ENCODE data around the gene USP30.
A peak's percentile ranks its signal among the peaks of the same experiment; 100 is the strongest.
"Not testable (repeated sequence)": the region's sequence is repeated elsewhere in the genome, so short reads cannot be mapped to it uniquely, and the experiment has no call there.

Gene USP30

DNA sequence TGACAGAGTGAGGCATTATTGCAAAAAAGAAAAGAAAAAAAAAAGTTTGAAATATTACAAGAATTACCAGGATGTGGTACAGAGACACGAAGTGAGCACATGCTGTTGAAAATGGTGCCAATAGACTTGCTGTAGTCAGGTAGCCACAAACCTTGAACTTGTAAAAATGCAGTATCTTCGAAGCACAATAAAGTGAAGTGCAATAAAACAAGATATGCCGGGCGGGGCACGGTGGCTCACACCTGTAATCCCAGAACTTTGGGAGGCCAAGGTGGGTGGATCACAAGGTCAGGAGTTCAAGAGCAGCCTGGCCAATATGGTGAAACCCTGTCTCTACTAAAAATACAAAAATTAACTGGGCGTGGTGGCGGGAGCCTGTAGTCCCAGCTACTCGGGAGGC is 2.6 kb upstream of the USP30 start:
- not testable (repeated sequence) for DNase-seq (ENCODE audit: low read depth in 4 of 4, low spot score in 1 of 4)

DNA sequence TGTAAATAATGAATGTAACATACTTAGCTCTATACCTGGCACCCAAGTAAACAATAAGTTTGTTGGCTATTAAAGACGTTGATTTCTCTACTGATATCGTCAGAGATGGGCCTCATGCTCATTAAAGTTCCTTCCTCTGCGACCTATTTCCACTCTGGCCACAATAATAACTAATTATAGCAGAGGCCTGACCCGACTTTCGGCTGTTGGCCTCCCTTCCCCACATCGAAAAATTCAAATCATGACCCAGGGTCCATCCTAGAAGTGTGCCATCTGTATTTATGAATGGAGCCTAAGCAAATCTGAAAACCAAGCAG is 321 bp upstream of the USP30 start:
- DNase-seq (ENCODE audit: low read depth in 4 of 4, low spot score in 1 of 4) = no peak

DNA sequence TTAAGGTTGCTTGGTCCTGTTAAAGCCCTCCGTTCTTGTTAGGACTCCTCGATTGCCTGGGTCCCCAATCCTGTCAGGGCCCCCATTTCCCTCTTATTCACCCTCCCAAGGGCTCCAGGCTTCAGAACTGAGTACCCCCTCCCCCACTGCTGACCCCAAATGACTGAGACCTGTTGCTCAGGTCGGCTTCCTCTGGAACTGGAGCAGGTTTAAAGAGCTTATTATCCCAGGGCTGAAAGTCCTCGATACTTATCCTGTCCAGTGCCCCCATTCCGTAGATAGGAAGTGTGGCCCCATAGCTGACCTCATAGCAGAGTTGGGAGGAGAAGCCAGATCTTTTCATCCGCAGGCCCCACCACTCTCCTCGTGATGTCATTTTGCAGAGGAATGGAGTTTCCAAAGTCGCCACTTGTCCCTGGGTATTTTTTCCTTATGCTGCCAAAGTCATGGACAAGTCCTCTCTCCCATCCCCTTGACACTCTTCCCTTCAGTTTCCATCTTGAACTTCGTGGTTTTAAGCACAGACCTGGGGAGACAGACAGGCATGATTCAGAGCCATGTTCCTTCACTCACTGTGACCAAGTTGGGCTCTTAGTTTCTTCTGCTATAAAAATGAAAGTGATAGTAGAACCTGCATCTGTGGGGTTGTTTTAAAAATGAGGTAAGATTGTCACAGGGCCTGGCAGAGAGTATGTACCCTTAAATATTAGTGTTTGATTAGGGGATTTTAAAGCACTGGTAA is 1.2 kb downstream of the USP30 start:
- DNase-seq (ENCODE audit: low read depth in 4 of 4, low spot score in 1 of 4) = peak in 1 of 4 experiments; percentile 20

DNA sequence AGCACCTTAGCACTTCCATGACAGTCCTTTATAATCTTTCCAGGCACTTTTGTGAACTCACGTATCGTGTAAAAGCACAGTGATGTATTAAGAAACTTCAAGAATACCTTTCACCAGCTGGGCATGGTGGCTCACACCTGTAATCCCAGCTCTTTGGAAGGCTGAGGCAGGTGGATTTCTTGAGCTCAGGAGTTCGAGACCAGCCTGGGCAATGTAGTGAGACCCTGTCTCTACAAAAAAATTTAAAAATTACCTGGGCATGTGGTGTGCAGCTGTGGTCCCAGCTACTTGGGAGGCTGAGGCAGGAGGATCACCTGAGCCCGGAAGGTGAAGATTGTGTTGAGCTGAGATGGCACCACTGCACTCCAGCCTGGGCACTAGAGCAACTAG is 1.7 kb downstream of the USP30 start:
- DNase-seq (ENCODE audit: low read depth in 4 of 4, low spot score in 1 of 4) = not testable (repeated sequence)

DNA sequence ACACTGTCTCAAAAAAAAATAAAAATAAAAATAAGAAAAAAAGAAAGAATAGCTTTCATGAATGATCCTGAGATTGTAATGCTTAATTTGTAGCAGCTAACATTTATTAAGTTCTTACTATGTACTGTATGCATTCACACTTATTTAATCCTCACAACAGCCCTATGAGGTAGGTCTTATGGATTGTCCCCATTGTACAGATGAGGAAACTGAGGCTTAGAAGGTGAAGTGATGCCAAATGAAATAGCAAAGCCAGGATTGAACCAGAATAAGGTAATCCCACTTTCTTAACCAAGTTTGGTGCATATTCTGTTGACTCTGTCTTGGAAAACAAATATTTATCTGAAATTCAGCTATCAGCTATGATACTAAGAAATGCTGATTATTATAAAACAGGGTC is 2.1 kb downstream of the USP30 start:
- no peak for DNase-seq (ENCODE audit: low read depth in 4 of 4, low spot score in 1 of 4)

DNA sequence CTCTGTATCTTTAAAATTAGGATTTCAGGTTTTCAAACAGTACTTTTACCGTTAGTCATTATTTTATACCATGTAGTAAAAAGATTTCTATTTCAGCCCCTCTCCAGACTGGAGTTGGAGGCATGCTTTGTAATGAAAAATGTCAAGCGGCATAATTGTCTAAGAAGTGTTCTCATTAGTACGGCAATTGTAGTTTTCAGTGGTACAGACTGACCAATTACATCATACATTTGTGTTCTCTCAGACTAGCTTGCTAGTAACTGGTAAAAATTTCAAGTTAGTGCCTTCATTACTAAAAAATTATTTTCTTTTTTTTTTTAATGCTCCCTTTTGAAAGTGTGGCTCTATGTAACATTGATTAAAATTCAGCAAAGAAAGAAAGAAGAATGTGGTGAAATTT is 4.5 kb downstream of the USP30 start:
- no peak for DNase-seq (ENCODE audit: low read depth in 4 of 4, low spot score in 1 of 4)

DNA sequence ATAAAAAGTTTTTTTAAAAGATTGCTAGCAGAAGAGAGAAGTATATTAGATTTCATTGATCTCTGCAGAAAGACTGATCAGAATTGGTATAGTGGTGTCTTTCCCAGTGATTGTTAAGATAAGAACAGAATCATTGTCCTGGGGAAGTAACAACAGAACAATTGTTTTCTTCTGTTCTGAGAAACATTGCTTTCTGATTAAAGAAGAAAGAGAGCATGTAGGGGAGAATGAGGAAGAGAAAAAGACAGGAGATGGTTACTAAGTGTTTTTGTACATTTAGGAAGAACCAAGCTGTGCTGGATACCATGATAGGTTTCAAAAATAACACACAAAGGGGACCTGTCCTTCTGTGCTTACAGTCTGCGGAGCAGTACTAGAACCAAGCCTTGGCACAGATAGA is 5.0 kb downstream of the USP30 start:
- DNase-seq (ENCODE audit: low read depth in 4 of 4, low spot score in 1 of 4) = no peak

DNA sequence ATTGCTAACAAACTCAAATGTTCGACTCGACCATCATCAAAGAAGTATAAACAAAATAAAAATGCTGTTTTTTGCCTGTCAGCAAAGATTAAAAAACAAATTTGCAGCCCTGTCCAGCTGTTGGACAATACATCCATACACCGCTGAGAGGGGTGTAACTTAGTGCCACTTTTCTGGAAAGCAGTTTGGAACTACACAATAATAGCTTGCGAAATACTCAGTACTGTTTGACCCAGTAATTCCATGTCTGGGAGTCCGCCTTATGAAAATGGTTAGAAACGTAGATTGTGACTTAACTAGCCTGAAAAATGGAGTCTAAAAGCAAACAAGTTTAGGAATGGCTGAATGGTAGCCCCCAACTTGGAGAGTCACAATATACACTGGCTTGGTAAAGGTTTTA is 6.4 kb downstream of the USP30 start:
- DNase-seq (ENCODE audit: low read depth in 4 of 4, low spot score in 1 of 4) = no peak

DNA sequence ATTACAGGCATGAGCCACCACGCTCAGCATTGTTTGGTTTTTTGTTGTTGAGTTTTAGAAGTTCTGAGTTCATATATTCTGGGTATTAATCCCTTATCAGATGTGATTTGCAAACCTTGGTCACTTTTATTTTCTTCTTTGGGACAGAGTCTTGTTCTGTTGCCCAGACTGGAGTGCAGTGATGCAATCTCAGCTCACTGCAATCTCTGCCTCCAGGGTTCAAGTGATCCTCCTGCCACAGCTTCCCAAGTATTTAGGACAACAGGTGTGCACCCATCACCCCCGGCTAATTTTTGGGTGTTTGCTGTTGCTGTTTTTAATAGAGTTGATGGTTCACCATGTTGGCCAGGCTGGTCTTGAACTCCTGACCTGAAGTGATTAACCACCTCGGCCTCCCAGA is 11.8 kb downstream of the USP30 start:
- DNase-seq (ENCODE audit: low read depth in 4 of 4, low spot score in 1 of 4) = no peak

DNA sequence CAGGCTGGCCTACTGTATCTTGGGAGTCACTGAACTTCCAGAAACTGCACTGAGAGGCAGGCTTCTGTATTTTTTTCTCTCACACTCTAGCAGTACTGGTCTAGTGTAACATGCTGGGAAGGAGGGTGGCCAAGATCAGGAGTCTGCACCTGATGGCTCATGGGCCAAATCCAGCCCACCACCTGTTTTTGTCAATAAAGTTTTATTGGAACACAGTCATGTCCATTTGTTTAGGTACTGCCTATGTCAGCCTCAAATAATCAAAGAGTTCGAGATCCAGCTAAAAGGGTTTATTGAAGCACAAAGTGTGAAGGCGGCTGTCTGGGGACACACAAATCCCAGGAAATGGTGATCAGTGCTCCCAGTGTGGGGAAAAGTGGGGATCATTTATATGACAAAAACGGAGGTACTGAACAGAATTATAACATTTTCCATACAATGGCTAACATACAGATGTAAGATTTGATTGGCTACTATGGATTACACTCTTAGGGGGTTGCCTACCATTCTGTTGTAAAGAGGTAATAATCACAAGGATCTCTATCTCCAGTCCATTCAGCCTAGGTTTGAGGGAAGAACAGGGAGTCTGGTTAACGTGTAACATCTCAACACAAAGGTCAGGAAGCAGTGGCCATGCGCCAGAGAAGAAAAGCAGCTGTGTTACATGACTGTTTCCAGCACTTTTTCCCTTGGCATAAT is 12.9 kb downstream of the USP30 start:
- no peak for DNase-seq (ENCODE audit: low read depth in 4 of 4, low spot score in 1 of 4)

DNA sequence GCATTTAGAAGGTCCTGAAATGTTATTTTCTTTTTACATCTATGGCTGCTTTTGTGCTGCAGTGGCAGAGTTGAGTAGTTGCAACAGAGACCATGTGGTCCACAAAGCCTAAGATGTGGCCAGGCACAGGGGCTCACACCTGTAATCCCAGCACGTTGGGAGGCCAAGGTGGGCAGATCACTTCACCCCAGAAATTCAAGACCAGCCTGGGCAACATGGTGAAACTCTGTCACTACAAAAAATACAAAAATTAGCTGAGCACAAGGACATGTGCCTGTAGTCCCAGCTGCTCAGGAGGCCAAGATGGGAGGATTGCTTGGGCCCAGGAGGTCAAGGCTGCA is 13.4 kb downstream of the USP30 start:
- DNase-seq (ENCODE audit: low read depth in 4 of 4, low spot score in 1 of 4) = no peak

DNA sequence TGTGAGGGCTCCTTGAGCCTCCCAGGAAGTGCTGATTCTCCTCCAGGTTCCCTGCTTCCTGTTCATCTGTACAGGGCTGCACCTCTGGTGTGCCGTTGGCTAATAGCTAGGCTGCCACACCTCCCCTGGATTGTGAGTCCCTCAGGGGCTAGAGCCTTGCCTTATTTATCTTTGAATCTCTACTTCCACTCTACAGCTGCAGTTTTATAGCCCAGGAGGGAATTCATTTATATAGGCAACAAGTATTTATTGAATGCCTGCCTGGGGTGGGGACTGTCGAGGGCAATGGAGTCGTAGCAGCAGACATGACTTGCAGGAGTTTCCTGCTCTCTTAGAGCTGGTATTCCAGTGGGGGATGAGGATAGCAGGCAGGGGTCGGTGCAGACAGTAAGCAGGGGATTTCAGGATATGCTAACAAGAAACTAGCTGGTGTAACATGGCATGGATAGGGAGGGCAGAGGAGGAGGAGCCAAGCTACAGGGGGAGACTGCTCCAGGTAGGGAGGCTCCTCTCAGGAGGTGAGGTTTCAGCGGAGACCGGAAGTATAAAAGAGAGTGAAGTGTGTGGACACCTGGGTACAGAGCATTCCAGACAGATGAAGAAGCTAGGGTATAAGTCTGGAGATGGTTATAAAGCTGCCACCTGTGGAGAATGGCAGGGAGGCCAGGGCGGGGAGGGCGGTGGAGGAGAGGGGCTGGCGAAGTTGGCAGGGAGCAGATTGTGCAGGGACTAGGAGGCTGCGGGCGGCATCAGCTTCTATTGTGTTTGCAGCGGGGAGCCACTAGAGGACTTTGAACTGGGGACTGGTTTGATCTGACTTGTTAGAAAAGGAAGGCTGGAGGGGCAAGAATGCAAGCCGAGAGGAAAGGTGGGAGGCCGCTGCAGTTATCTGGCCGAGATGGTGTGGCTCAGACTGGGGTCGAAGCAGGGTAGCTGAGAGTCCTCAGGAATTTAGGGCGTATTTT is 17.2 kb downstream of the USP30 start:
- no peak for DNase-seq (ENCODE audit: low read depth in 4 of 4, low spot score in 1 of 4)

DNA sequence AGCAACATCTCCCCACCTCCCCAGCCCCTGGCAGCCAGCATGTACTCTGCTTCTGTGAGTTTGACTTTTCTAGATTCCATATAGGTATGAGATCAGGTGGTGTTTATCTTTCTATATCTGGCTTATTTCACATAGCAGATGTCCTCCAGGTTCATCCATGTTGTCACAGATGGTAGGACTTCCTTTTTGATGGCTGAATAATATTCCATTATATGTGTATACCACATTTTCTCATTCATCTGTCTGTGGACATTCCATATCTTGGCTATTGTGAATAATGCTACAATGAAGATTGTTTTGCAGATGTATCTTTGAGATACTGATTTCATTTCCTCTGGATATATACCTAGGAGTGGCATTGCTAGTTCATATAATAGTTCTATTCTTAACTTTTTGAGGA is 22.5 kb downstream of the USP30 start:
- DNase-seq (ENCODE audit: low read depth in 4 of 4, low spot score in 1 of 4) = no peak

DNA sequence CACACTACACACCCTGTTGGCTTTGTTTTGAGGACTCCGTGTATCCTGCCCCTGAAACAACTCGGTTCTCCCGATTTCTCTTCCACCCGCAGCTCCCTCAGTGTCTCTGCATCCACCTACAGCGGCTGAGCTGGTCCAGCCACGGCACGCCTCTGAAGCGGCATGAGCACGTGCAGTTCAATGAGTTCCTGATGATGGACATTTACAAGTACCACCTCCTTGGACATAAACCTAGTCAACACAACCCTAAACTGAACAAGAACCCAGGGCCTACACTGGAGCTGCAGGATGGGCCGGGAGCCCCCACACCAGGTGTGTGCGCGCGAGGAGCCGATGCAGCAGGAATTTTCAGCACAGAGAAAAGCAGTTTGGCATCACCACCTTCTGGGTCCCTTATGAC is 30.4 kb downstream of the USP30 start:
- no peak for DNase-seq (ENCODE audit: low read depth in 4 of 4, low spot score in 1 of 4)

DNA sequence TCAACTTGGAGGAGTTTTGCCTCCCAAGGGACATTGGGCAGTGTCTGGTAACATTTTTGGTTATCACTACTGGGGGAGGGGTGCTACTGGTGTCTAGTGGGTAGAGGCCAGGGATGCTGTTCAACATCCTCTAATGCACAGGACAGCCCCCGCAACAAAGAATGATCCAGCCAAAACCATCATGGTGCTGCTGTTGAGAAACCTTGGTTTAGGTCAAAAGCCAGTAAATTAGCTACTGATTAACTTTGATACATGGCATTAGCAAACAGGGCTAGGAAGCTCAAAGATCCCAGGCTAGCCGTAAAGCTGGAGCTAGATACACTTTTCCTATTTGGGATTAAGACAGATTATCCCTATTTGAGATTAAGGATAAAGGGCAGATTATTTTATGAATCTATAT is 32.0 kb downstream of the USP30 start:
- DNase-seq (ENCODE audit: low read depth in 4 of 4, low spot score in 1 of 4) = no peak

DNA sequence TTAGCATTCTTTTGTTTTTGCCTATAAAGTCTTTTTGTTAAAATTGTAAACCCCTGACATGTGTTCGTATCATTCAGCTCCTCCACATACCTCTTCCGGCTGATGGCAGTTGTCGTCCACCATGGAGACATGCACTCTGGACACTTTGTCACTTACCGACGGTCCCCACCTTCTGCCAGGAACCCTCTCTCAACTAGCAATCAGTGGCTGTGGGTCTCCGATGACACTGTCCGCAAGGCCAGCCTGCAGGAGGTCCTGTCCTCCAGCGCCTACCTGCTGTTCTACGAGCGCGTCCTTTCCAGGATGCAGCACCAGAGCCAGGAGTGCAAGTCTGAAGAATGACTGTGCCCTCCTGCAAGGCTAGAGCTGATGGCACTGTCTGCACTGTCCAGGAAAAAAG is 33.2 kb downstream of the USP30 start:
- no peak for DNase-seq (ENCODE audit: low read depth in 4 of 4, low spot score in 1 of 4)

DNA sequence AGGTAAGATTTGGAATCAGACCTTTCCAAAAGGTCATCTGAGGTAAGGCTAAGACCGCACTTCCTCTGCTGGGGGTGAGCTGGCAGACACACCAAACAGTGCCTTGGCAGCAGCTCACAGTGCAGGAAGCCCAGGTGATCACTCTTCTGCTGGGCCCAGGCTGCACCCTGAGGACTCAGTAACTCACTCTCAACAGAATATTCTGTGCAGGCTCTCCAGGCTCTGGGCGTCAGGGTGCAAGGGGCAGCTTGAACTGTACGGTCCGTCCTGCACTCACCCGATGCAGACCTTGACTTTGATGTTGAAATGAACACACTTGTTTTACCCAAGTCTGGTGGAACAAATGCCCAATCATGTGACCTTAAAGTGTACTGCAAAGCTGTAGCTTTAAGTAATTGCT is 34.9 kb downstream of the USP30 start:
- DNase-seq (ENCODE audit: low read depth in 4 of 4, low spot score in 1 of 4) = no peak

DNA sequence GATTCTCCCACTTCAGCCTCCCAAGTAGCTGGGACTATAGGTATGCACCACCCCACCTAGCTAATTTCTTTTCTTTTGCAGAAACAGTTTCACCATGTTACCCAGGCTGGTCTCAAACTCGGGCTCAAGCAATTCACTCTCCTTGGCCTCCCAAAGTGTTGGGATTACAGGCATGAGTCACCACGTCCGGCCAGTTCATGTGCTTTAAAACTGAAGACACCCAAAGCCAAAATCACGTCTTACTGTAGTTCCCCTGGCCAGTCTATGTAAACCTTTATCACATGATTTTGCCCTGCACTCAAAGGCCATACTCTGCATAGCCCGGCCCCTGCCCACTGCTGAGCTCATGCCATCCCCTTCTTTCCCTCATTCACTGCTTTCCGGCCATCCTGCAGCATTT is 36.4 kb downstream of the USP30 start:
- DNase-seq (ENCODE audit: low read depth in 4 of 4, low spot score in 1 of 4) = no peak

DNA sequence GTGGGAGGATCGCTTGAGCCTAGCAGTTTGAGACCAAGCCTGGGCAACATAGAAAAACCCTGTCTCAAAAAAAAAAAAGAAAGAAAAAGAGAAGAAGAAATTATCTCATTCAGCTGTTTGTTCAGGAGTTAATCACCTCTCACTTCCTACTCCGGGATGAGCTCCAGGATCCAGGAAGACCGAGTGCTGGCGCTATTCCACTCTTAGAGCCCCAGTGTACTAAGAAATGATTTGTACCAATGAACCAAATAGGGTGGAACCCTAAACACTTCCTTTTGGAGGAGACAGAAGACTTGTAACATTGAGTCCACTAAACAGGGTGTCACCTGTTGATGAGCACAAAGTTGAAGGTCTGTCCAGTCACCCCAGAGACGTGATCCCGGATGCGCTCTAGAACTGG is 37.3 kb downstream of the USP30 start:
- no peak for DNase-seq (ENCODE audit: low read depth in 4 of 4, low spot score in 1 of 4)

DNA sequence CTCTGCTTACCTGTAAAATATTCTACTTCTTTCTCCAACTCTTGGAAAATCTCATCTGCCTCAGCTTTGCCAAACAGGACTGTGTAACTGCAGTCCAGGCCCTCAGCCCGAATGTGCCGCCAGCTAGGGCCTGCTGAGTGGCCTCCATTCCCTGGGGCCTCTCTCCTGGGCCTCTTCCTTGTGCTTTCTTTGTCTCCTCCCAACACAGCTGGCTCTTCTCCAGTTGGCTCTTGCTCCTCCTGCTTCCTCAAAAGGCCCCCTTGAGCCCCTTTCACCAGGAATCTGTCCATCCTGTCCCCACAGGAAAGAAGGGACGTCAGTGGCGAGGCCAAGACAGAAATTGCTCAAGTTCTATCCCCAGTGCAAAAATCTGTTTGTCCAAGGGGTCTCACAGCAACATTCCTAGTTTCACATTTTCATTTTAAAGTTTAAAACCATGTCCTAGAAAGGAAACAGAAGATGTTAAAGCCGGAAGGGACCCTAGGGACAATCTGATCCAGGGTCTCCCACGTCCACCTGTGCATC is 40.2 kb downstream of the USP30 start:
- DNase-seq (ENCODE audit: low read depth in 4 of 4, low spot score in 1 of 4) = no peak

DNA sequence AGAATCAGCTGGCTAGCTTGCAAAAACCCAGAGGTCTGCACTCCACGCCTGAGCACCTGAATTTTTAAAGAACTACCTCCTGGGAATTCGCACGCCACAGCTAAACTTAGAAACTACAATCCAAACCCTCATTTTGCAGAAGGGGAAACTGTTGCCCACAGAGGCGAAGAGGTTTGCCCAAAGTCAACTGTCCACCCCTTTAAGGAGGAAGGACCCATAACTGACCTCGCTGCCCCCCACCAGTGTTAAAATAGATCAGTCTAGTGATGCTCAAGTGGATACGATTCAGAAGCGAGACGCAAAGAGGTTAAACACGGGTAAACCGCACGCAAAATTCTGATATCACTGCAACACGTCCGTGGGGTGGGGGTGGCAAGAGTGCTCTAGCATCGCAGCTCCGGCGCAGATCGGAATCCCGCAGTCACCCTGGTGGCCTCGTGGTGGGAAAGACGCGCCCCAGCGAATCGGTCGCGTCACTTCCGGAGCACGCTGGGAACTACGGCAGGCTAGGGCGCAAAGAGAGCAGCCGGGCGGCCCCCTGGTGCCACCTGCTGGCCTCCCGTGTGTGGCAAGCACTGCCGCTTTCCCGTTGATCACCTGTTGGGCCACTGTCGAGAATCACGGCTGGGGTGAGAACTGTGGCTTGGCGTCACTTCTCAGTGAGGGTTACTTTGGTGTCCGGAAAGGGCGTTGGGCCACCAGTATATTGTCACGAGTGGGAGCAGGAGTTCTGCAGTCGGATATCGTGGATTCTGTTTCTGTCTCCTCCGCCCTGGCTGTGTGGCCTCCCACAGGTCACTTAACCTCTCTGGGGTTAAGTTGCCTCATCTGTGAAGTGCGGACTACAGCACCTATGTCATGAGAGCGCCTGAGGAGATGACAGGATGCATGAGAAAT is 40.9 kb downstream of the USP30 start, which contains the start of gene ALKBH2:
ALKBH2 (minus strand) TSS at position 451 of the 897 bp plus-strand sequence. CDS start 686 bp downstream, outside the sequence.
- peak; percentile 88 to 92 (median 89) for DNase-seq (ENCODE audit: low read depth in 4 of 4, low spot score in 1 of 4)
